ENCODE results near the gene CBX5. TPM values are rescaled to one million over a fixed set of nuclear protein-coding genes. Genes with fewer than 3 reads are reported as not detected.

Gene CBX5
- total and polyA plus RNA-seq, 9 of the 15 experiments (the other 6 are each of a cell fraction or from before 2014, with no cell fraction given), result 32.6 to 102 (median 59.2) TPM

GRCh38 chr12:54324617-54325441, 44.9 kb upstream of the CBX5 start, which contains the start of gene COPZ1 (continued):
- TF ChIP-seq BRF2 (IDR thresholded peaks at IDR 0.05; ENCODE audit: borderline replicate concordance, insufficient read depth, insufficient read length) (no peak), ZFP36 (IDR thresholded peaks at IDR 0.05; ENCODE audit: low read depth, low read length, partially characterized antibody) (no peak), ZNF184 (CRISPR knock-in tag; IDR thresholded peaks at IDR 0.05) (no peak), JUN (IDR thresholded peaks at IDR 0.05; ENCODE audit: borderline replicate concordance, low read depth, low read length) (no peak), JUN (CRISPR knock-in tag; IDR thresholded peaks at IDR 0.05; ENCODE audit: borderline replicate concordance) (no peak), TEAD1 (CRISPR knock-in tag; IDR thresholded peaks at IDR 0.05) (peak in 1 of 2 experiments; percentile 52; a peak in 1 of 4 replicates), RBFOX2 (IDR thresholded peaks at IDR 0.05; ENCODE audit: low read depth, low read length) (peak; percentile 91), SMAD4 (CRISPR knock-in tag; conservative IDR thresholded peaks at IDR 0.05) (no peak; the same call in 1 of the 2 replicates), TGIF2 (CRISPR knock-in tag; IDR thresholded peaks at IDR 0.05) (no peak), CBFA2T3 (IDR thresholded peaks at IDR 0.05) (no peak; the same call in 1 of the 2 replicates), TAF9B (IDR thresholded peaks at IDR 0.05; ENCODE audit: partially characterized antibody) (peak; percentile 98), PYGO2 (tag; IDR thresholded peaks at IDR 0.05) (no peak), SNRNP70 (optimal IDR thresholded peaks at IDR 0.05; ENCODE audit: low read depth, low read length) (no peak), ZBTB1 (CRISPR knock-in tag; IDR thresholded peaks at IDR 0.05; ENCODE audit: borderline replicate concordance, low read depth) (no peak)
- TF ChIP-seq, protein P1, sequence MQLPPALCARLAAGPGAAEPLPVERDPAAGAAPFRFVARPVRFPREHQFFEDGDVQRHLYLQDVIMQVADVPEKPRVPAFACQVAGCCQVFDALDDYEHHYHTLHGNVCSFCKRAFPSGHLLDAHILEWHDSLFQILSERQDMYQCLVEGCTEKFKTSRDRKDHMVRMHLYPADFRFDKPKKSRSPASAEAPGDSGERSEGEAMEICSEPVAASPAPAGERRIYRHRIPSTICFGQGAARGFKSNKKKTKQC (CRISPR knock-in tag; IDR thresholded peaks at IDR 0.05), result peak; percentile 93
- TF ChIP-seq, protein P2, sequence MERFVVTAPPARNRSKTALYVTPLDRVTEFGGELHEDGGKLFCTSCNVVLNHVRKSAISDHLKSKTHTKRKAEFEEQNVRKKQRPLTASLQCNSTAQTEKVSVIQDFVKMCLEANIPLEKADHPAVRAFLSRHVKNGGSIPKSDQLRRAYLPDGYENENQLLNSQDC (CRISPR knock-in tag; IDR thresholded peaks at IDR 0.05), result 0 out of 2 replicates have a peak, but pooled peaks have one; percentile 14
- TF ChIP-seq, protein P3, sequence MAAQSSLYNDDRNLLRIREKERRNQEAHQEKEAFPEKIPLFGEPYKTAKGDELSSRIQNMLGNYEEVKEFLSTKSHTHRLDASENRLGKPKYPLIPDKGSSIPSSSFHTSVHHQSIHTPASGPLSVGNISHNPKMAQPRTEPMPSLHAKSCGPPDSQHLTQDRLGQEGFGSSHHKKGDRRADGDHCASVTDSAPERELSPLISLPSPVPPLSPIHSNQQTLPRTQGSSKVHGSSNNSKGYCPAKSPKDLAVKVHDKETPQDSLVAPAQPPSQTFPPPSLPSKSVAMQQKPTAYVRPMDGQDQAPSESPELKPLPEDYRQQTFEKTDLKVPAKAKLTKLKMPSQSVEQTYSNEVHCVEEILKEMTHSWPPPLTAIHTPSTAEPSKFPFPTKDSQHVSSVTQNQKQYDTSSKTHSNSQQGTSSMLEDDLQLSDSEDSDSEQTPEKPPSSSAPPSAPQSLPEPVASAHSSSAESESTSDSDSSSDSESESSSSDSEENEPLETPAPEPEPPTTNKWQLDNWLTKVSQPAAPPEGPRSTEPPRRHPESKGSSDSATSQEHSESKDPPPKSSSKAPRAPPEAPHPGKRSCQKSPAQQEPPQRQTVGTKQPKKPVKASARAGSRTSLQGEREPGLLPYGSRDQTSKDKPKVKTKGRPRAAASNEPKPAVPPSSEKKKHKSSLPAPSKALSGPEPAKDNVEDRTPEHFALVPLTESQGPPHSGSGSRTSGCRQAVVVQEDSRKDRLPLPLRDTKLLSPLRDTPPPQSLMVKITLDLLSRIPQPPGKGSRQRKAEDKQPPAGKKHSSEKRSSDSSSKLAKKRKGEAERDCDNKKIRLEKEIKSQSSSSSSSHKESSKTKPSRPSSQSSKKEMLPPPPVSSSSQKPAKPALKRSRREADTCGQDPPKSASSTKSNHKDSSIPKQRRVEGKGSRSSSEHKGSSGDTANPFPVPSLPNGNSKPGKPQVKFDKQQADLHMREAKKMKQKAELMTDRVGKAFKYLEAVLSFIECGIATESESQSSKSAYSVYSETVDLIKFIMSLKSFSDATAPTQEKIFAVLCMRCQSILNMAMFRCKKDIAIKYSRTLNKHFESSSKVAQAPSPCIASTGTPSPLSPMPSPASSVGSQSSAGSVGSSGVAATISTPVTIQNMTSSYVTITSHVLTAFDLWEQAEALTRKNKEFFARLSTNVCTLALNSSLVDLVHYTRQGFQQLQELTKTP (IDR thresholded peaks at IDR 0.05; ENCODE audit: low read depth in 1 of 2, partially characterized antibody in 2 of 2), result peak; percentile 59 to 77
- TF ChIP-seq, protein P4, sequence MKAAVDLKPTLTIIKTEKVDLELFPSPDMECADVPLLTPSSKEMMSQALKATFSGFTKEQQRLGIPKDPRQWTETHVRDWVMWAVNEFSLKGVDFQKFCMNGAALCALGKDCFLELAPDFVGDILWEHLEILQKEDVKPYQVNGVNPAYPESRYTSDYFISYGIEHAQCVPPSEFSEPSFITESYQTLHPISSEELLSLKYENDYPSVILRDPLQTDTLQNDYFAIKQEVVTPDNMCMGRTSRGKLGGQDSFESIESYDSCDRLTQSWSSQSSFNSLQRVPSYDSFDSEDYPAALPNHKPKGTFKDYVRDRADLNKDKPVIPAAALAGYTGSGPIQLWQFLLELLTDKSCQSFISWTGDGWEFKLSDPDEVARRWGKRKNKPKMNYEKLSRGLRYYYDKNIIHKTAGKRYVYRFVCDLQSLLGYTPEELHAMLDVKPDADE (conservative IDR thresholded peaks at IDR 0.05; ENCODE audit: control insufficient read depth, low read depth, low read length), result peak; percentile 79
